Occipital lobe (tissue), 3 donors: ENCODE results near the gene PFDN2. TPM values are rescaled to one million over a fixed set of nuclear protein-coding genes. Genes with fewer than 3 reads are reported as not detected.

Experiments used
- DNase-seq: peaks from one replicate; lab custom pipeline; 2025; lab: John Stamatoyannopoulos, UW
- small RNA-seq: library from RNA; depleted of rRNA; stranded (forward); fragments of <200 nt; gene quantifications from one replicate; pipeline ENCODE3, GENCODE V24; 2014
- total RNA-seq: library from RNA; depleted of rRNA; stranded (reverse); fragments of >200 nt; gene quantifications from one replicate; pipeline ENCODE4 v1.2.3, GENCODE V29; 2014

PFDN2 gene
- total RNA-seq, 1 donor from 2014 or later = 33.8 TPM

DNA sequence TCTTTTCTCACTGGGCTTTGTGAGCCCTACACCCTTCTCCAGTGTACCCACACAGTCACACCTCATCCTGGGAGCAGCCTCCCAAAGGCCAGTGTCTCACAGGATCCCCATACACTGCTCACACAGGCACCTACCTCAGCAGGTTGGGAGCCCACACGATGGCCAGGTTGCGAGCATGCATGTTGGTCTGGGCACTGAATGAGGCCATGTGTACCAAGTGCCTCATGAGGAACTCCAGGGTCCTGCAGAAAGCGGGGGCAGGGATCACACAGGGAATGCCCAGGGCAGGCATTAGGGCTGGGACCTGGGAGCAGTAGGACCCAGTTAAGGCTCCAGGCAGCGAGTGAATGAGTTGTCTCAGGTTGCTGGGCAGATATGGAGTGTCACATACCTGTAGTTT lies 63.6 kb downstream of the PFDN2 start:
- DNase-seq = no peak

DNA sequence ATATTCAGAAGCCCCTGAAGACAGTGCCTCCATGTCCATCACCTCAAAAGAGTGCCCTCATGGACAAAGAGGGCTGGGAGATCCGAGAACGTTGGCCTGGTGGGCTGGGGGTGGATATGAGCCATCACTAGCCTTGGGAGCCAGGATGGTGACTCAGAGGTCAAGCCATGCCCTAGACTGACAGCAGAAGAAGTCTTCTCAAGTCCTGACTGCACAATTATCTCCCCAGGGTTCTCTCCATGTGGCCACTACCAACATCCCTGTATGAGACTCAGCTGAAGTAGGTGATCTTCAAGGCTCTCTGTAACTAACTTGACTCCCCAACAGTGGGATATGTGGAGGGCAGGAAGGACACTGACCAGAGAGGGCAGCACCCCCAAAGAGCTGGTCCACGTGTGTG lies 64.9 kb downstream of the PFDN2 start:
- no peak for DNase-seq

- no peak for DNase-seq
Measured at GRCh38 chr1:161051219-161051618, 66.6 kb downstream of the PFDN2 start.

Small RNAs within 50 kb of the gene (small RNA-seq; reads per million reads assigned to genes)
- not detected for gene RF01225

Other genes with a start within 250 kb of the PFDN2 start
- gene ITLN1, start 232.9 kb downstream of the PFDN2 start, total RNA-seq = 0.47 TPM
- gene ITLN2, start 163.2 kb downstream of the PFDN2 start, total RNA-seq = not detected
- 10.9 TPM for gene F11R, start 96.9 kb downstream of the PFDN2 start, total RNA-seq
- gene TSTD1, start 79.1 kb downstream of the PFDN2 start, total RNA-seq = 42.6 TPM
- 131 TPM for gene USF1, start 72.1 kb downstream of the PFDN2 start, total RNA-seq
- 1.7 TPM for gene ARHGAP30, start 48.1 kb downstream of the PFDN2 start, total RNA-seq
- gene NECTIN4, start 28.5 kb downstream of the PFDN2 start, total RNA-seq = not detected
- 0.78 TPM for gene KLHDC9, start 19.7 kb downstream of the PFDN2 start, total RNA-seq
- gene NIT1, start 68 bp upstream of the PFDN2 start, total RNA-seq = 18.7 TPM
- gene DEDD, start 14.6 kb upstream of the PFDN2 start, total RNA-seq = 26.8 TPM
- gene UFC1, start 35.9 kb upstream of the PFDN2 start, total RNA-seq = 99.4 TPM
- 10.6 TPM for gene USP21, start 41.5 kb upstream of the PFDN2 start, total RNA-seq
- 25.4 TPM for gene PPOX, start 48.4 kb upstream of the PFDN2 start, total RNA-seq
- gene B4GALT3, start 59.5 kb upstream of the PFDN2 start, total RNA-seq = 21.4 TPM
- 0.62 TPM for gene ADAMTS4, start 81.0 kb upstream of the PFDN2 start, total RNA-seq
- 85.2 TPM for gene NDUFS2, start 84.3 kb upstream of the PFDN2 start, total RNA-seq
- gene FCER1G, start 97.3 kb upstream of the PFDN2 start, total RNA-seq = 1.6 TPM
- not detected for gene APOA2, start 105.6 kb upstream of the PFDN2 start, total RNA-seq
- gene TOMM40L, start 108.0 kb upstream of the PFDN2 start, total RNA-seq = 20.1 TPM
- gene NR1I3, start 120.2 kb upstream of the PFDN2 start, total RNA-seq = 0.47 TPM
- 3.1 TPM for gene PCP4L1, start 140.7 kb upstream of the PFDN2 start, total RNA-seq
- gene MPZ, start 191.9 kb upstream of the PFDN2 start, total RNA-seq = 1.4 TPM
- 19.5 TPM for gene SDHC, start 196.3 kb upstream of the PFDN2 start, total RNA-seq
- 0.31 TPM for gene CFAP126, start 249.8 kb upstream of the PFDN2 start, total RNA-seq